Fibroblast of lung (primary cell): Measurements from ENCODE around the gene FOXL1. TPM values are rescaled to one million over a fixed set of nuclear protein-coding genes. Genes with fewer than 3 reads are reported as not detected.

ENCODE experiments used
- DNase-seq, 2 donors: peaks; one replicate each; pipeline versions ENCODE4 v3.0.0 to v3.0.0-alpha.2; 2010; ENCODE audit warnings: low read depth in 2 of 2
- H2AFZ ChIP-seq: 2 replicates; pipeline ENCODE4 v1.5.1; 2012; ENCODE audit warnings: low read length, control low read depth, inconsistent platforms
- H3K27ac ChIP-seq: 2 replicates; pipeline ENCODE4 v1.5.1; 2011; ENCODE audit warnings: low read length, control low read depth; ENCODE audit not compliant: insufficient read depth
- H3K27me3 ChIP-seq: 2 replicates; pipeline ENCODE4 v1.5.1; 2011; ENCODE audit warnings: mild to moderate bottlenecking, low read length; ENCODE audit not compliant: control insufficient read depth, insufficient read depth
- H3K36me3 ChIP-seq: 2 replicates; pipeline ENCODE4 v1.5.1; 2011; ENCODE audit warnings: low read length; ENCODE audit not compliant: control insufficient read depth, insufficient read depth
- H3K4me1 ChIP-seq: 2 replicates; pipeline ENCODE4 v1.5.1; 2011; ENCODE audit warnings: low read length; ENCODE audit not compliant: control insufficient read depth, insufficient read depth; ENCODE audit errors: extremely low read depth
- H3K4me2 ChIP-seq: 2 replicates; pipeline ENCODE4 v1.5.1; 2011; ENCODE audit warnings: low read length, control low read depth; ENCODE audit not compliant: insufficient read depth; ENCODE audit errors: extremely low read depth
- H3K4me3 ChIP-seq, 4 experiments: fragments of 200-600 bp in 1 of 4; sonication (generic) in 1 of 4; replicated peaks in 1 of 4; 2 replicates each; pipeline ENCODE4 v1.5.1; 2011 to 2016; ENCODE audit warnings: low read length in 4 of 4, low read depth in 3 of 4, mild to moderate bottlenecking in 3 of 4, control low read depth in 2 of 4, inconsistent platforms in 1 of 4, mixed read lengths in 1 of 4; ENCODE audit not compliant: insufficient read depth in 1 of 4; ENCODE audit errors: control extremely low read depth in 1 of 4
- H3K79me2 ChIP-seq: 2 replicates; pipeline ENCODE4 v1.5.1; 2012; ENCODE audit warnings: mild to moderate bottlenecking, low read length, inconsistent platforms; ENCODE audit not compliant: control insufficient read depth, insufficient read depth
- H3K9ac ChIP-seq: 2 replicates; pipeline ENCODE4 v1.5.1; 2011; ENCODE audit warnings: mild to moderate bottlenecking, low read length, control low read depth; ENCODE audit not compliant: insufficient read depth
- H3K9me3 ChIP-seq: 2 replicates; pipeline ENCODE4 v1.5.1; 2012; ENCODE audit warnings: low read depth, low read length; ENCODE audit not compliant: control insufficient read depth, insufficient read depth
- H4K20me1 ChIP-seq: 2 replicates; pipeline ENCODE4 v1.5.1; 2011; ENCODE audit warnings: low read length; ENCODE audit not compliant: control insufficient read depth, insufficient read depth; ENCODE audit errors: extremely low read depth
- CTCF ChIP-seq, 2 donors: IDR thresholded peaks in 1 of 2; conservative IDR thresholded peaks in 1 of 2; 1 replicate in 1 of 2; 2 replicates in 1 of 2; pipeline ENCODE4 v1.5.1; 2011 to 2012; ENCODE audit warnings: low read length in 2 of 2, control low read depth in 1 of 2, inconsistent platforms in 1 of 2, low read depth in 1 of 2, mild to moderate bottlenecking in 1 of 2
- EZH2 ChIP-seq: IDR thresholded peaks from 2 replicates; pipeline ENCODE4 v1.5.1; 2012; ENCODE audit warnings: low read length, control low read depth, mild to moderate bottlenecking; ENCODE audit errors: missing control alignments
- polyA plus RNA-seq, 2 donors: library from polyadenylated mRNA; depleted of rRNA in 1 of 2; stranded (reverse) in 1 of 2; unstranded in 1 of 2; fragments of >200 nt; gene quantifications; 2 replicates each; pipeline ENCODE4 v1.2.1, GENCODE V29; 2011 to 2012; ENCODE audit warnings: missing spikeins in 1 of 2
- total RNA-seq: library from RNA; depleted of rRNA; stranded (reverse); fragments of >200 nt; gene quantifications from 2 replicates; pipeline ENCODE4 v1.2.1, GENCODE V29; 2014

FOXL1 gene
- total and polyA plus RNA-seq, 2 donors (not counting 1 experiment from before 2014, with no cell fraction given): 5.9 to 27.4 TPM

GRCh38 chr16:86602521-86602920 lies 24.2 kb downstream of the FOXL1 start:
- Histone ChIP-seq H3K4me2 (no peak overlapping the region), H3K4me3 (no peak overlapping the region), H3K36me3 (no peaks in the 10 kb centered on the region), H3K9me3 (no peaks in the 10 kb centered on the region), H3K4me1 (peaks cover 2% of the 10 kb centered on the region), H2AFZ (no peak overlapping the region), H3K79me2 (no peaks in the 10 kb centered on the region), H3K9ac (no peak overlapping the region), H4K20me1 (no peaks in the 10 kb centered on the region), H3K27ac (no peak overlapping the region), H3K27me3 (no peaks in the 10 kb centered on the region)
- no peak for DNase-seq
- TF ChIP-seq EZH2 (no peak), CTCF (conservative IDR thresholded peaks at IDR 0.05 in 1 of 2, IDR thresholded peaks at IDR 0.05 in 1 of 2; ENCODE audit: low read depth in 1 of 2, low read length in 2 of 2) (no peak)

DNA sequence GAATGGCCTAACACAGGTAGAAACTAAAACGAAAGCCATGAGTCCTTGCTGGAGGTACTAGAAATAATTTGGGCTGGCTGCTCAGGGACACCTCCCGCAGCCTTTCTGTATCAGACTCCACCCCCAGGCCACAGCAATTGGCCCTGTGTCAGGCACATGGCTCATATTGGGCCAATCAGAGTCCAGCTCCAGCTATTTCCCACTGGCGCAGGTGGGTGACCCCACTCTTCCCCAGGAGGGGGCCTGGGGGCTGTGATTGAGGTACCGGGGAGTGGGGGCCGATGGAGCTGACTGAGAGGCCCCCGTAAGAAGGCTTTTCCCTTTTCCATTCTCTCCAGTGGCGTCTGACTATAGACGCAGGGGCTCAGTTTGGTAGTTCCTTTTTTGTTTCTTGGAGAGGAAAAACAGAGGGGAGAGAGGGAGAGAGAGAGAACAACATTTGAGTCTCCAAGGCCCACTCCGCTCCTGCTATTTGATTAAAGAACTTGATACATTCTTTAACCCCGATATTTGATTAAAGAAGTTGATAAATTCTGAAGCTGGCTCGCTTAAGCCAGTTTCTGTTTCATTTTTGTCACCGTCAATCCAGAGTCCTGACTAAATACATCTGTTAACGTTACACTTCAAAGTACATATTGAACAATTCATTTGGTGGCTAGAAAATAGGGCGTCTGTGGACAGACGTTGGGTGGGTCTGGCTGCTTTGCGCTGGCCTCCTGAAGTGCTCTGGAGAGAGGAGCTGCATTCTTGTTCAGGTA lies 26.3 kb downstream of the FOXL1 start:
- Histone ChIP-seq H3K79me2 (no peaks in the 10 kb centered on the region), H2AFZ (no peak overlapping the region)
- DNase-seq: no peak

DNA sequence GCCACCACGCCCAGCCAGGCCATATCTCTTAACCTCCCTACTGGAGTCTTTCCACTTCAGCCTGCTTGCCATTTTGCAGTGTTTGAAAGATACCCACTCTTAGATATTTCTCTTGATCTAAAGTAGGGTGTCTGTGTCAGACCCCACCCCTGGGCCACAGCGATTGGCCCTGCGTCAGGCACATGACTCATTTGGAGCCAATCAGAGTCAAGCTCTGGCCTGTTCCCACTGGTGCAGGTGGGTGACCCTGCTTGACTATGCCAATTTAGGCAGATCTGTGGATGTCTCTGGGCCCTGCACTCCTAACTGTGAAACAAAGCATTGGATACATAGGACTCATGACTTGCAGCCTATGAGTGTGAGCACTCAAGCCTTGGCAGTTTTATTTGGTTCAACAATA lies 27.6 kb downstream of the FOXL1 start:
- Histone ChIP-seq H3K9me3 (no peaks in the 10 kb centered on the region), H4K20me1 (no peaks in the 10 kb centered on the region), H3K4me2 (no peak overlapping the region), H3K36me3 (no peaks in the 10 kb centered on the region), H3K79me2 (no peaks in the 10 kb centered on the region), H3K4me1 (peaks cover 23% of the 10 kb centered on the region), H3K27me3 (no peaks in the 10 kb centered on the region), H2AFZ (no peak overlapping the region), H3K4me3 (no peak overlapping the region), H3K27ac (no peak overlapping the region), H3K9ac (no peak overlapping the region)
- no peak for TF ChIP-seq EZH2
- TF ChIP-seq CTCF (conservative IDR thresholded peaks at IDR 0.05 in 1 of 2, IDR thresholded peaks at IDR 0.05 in 1 of 2; ENCODE audit: low read depth in 1 of 2, low read length in 2 of 2): no peak
- no peak for DNase-seq

More for the DNA sequence above, 26.3 kb downstream of the FOXL1 start:
- Histone ChIP-seq H3K9ac (no peak overlapping the region), H3K27me3 (no peaks in the 10 kb centered on the region), H3K4me2 (peak overlapping the region; percentile 58), H3K4me3 (peak overlapping the region in 2 of 4 experiments; percentile 4 to 17), H4K20me1 (no peaks in the 10 kb centered on the region), H3K36me3 (no peaks in the 10 kb centered on the region), H3K27ac (no peak overlapping the region), H3K9me3 (no peaks in the 10 kb centered on the region), H3K4me1 (peaks cover 13% of the 10 kb centered on the region)
- TF ChIP-seq CTCF (conservative IDR thresholded peaks at IDR 0.05 in 1 of 2, IDR thresholded peaks at IDR 0.05 in 1 of 2; ENCODE audit: low read depth in 1 of 2, low read length in 2 of 2) (no peak), EZH2 (no peak)
